ENCODE results near the gene HNRNPDL.

- TF ChIP-seq CTCF (IDR thresholded peaks at IDR 0.05): no peak
- no peak for TF ChIP-seq POLR2A (IDR thresholded peaks at IDR 0.05; ENCODE audit: low read depth)
- TF ChIP-seq EP300 (IDR thresholded peaks at IDR 0.05): no peak
- no peak for TF ChIP-seq POLR2AphosphoS5 (IDR thresholded peaks at IDR 0.05)
Measured at GRCh38 chr4:82469791-82470345, 39.6 kb upstream of the HNRNPDL start.

Data from esophagus muscularis mucosa (tissue), 4 donors.